Nephron (organoid): ENCODE data around the gene DOCK11.
"Not testable (repeated sequence)": the region's sequence is repeated elsewhere in the genome, so short reads cannot be mapped to it uniquely, and the experiment has no call there.

Experiments used
- H3K27ac Mint-ChIP-seq, 3 experiments: 2 replicates each; pipeline ENCODE4 v1.8.0; 2020; ENCODE audit warnings: mixed read lengths in 3 of 3, mild to moderate bottlenecking in 2 of 3, moderate library complexity in 1 of 3
- H3K27me3 Mint-ChIP-seq: 2 replicates; pipeline ENCODE4 v1.8.0; 2021; ENCODE audit warnings: low read depth, mild to moderate bottlenecking, moderate library complexity, mixed read lengths
- H3K36me3 Mint-ChIP-seq: 2 replicates; pipeline ENCODE4 v1.8.0; 2020; ENCODE audit warnings: low read depth, mixed read lengths
- H3K4me1 Mint-ChIP-seq: 2 replicates; pipeline ENCODE4 v1.8.0; 2020; ENCODE audit warnings: mixed read lengths
- H3K4me3 Mint-ChIP-seq, 3 experiments: 2 replicates each; pipeline ENCODE4 v1.8.0; 2020; ENCODE audit warnings: mild to moderate bottlenecking in 3 of 3, mixed read lengths in 3 of 3, moderate library complexity in 2 of 3
- H3K9me3 Mint-ChIP-seq: 2 replicates; pipeline ENCODE4 v1.8.0; 2020; ENCODE audit warnings: mixed read lengths
- CTCF ChIP-seq, 3 experiments: fragments of 200-600 bp; sonication (generic); IDR thresholded peaks; one replicate each; pipeline ENCODE4 v1.5.0; 2021; ENCODE audit warnings: antibody characterized with exemption in 3 of 3; ENCODE audit not compliant: unreplicated experiment in 3 of 3

The DOCK11 gene

GRCh38 chrX:118571836-118572235, 76.2 kb downstream of the DOCK11 start:
- Mint-ChIP-seq H3K4me3 (no peak overlapping the region), H3K27ac (no peak overlapping the region), H3K4me1 (peaks cover 6% of the 10 kb centered on the region), H3K9me3 (peaks cover 6% of the 10 kb centered on the region), H3K36me3 (peaks cover 26% of the 10 kb centered on the region), H3K27me3 (no peaks in the 10 kb centered on the region)
- TF ChIP-seq CTCF (IDR thresholded peaks at IDR 0.05; ENCODE audit: unreplicated experiment in 3 of 3): no peak

- Mint-ChIP-seq H3K4me3 (no peak overlapping the region), H3K36me3 (peaks cover 21% of the 10 kb centered on the region), H3K27me3 (no peaks in the 10 kb centered on the region), H3K27ac (peak overlapping the region; percentile 34 to 57 (median 56)), H3K4me1 (peaks cover 14% of the 10 kb centered on the region), H3K9me3 (peaks cover 6% of the 10 kb centered on the region)
- TF ChIP-seq CTCF (IDR thresholded peaks at IDR 0.05; ENCODE audit: unreplicated experiment in 3 of 3): no peak
These were observed 79.1 kb downstream of the DOCK11 start for GRCh38 chrX:118574666-118575065.

GRCh38 chrX:118577041-118577440, 81.4 kb downstream of the DOCK11 start:
- Mint-ChIP-seq H3K27me3 (no peaks in the 10 kb centered on the region), H3K36me3 (peaks cover 20% of the 10 kb centered on the region), H3K27ac (peak overlapping the region in 1 of 3 experiments; percentile 38), H3K4me1 (peaks cover 11% of the 10 kb centered on the region), H3K9me3 (peaks cover 7% of the 10 kb centered on the region), H3K4me3 (no peak overlapping the region)
- TF ChIP-seq CTCF (IDR thresholded peaks at IDR 0.05; ENCODE audit: unreplicated experiment in 3 of 3): no peak

GRCh38 chrX:118579417-118579816, 83.8 kb downstream of the DOCK11 start:
- peaks cover 6% of the 10 kb centered on the region for H3K9me3 Mint-ChIP-seq
- H3K27ac Mint-ChIP-seq: peak overlapping the region in 2 of 3 experiments; percentile 26 to 70

GRCh38 chrX:118582926-118583325, 87.3 kb downstream of the DOCK11 start:
- not testable (repeated sequence) for H3K27ac Mint-ChIP-seq, H3K27me3 Mint-ChIP-seq, H3K4me3 Mint-ChIP-seq, H3K9me3 Mint-ChIP-seq
- H3K4me1 Mint-ChIP-seq: peaks cover 11% of the 10 kb centered on the region
- H3K36me3 Mint-ChIP-seq: peaks cover 32% of the 10 kb centered on the region

More at GRCh38 chrX:118579417-118579816, 83.8 kb downstream of the DOCK11 start:
- peaks cover 11% of the 10 kb centered on the region for H3K4me1 Mint-ChIP-seq
- H3K27me3 Mint-ChIP-seq: no peaks in the 10 kb centered on the region
- H3K4me3 Mint-ChIP-seq: no peak overlapping the region
- no peak for TF ChIP-seq CTCF (IDR thresholded peaks at IDR 0.05; ENCODE audit: unreplicated experiment in 3 of 3)
- H3K36me3 Mint-ChIP-seq: peaks cover 18% of the 10 kb centered on the region

- Mint-ChIP-seq H3K27me3 (no peaks in the 10 kb centered on the region), H3K4me1 (peaks cover 10% of the 10 kb centered on the region), H3K4me3 (no peak overlapping the region), H3K36me3 (peaks cover 32% of the 10 kb centered on the region), H3K27ac (no peak overlapping the region), H3K9me3 (peaks cover 6% of the 10 kb centered on the region)
- TF ChIP-seq CTCF (IDR thresholded peaks at IDR 0.05; ENCODE audit: unreplicated experiment in 3 of 3): no peak
These were observed 88.2 kb downstream of the DOCK11 start for GRCh38 chrX:118583781-118584180.
